Measurements from ENCODE around the gene PIGS. TPM values are rescaled to one million over a fixed set of nuclear protein-coding genes. Genes with fewer than 3 reads are reported as not detected.

The PIGS gene
- total and polyA plus RNA-seq, 4 donors, result 21.8 to 38.7 (median 35.6) TPM

- H3K36me3 ChIP-seq (ENCODE audit: control insufficient read depth in 1 of 2, insufficient read depth in 2 of 2, low read length in 1 of 2), result peaks cover 0 to 5% of the 10 kb centered on the region in 2 donors
- DNase-seq, result peak in 1 of 2 donors; percentile 43
- H3K27me3 ChIP-seq (ENCODE audit: control insufficient read depth in 1 of 2, insufficient read depth in 2 of 2, low read length in 1 of 2), result no peaks in the 10 kb centered on the region
- no peaks in the 10 kb centered on the region for H3K4me1 ChIP-seq (ENCODE audit: control insufficient read depth in 1 of 2, insufficient read depth in 2 of 2, low read length in 2 of 2)
- intact Hi-C loops (cut with DNase I), result loop anchor here in 1 of 2 donors (5.0 kb wide), 1 partner anchor 46 kb away; the partner anchor contains the start of gene SPAG5
- no peak for ATAC-seq (ENCODE audit: low FRiP score)
- no peak overlapping the region for H3K27ac ChIP-seq (ENCODE audit: low read depth in 1 of 2, low read length in 2 of 2)
- no peak overlapping the region for H3K4me3 ChIP-seq (ENCODE audit: low read length in 2 of 2)
- H3K9me3 ChIP-seq (ENCODE audit: control insufficient read depth, low read length), result no peaks in the 10 kb centered on the region
- WGBS, 2 donors, result 89 to 100% methylated on average over 1 of the region's 1 CpG
Measured at GRCh38 chr17:28550858-28551257, 20.5 kb downstream of the PIGS start.

- no peaks in the 10 kb centered on the region for H3K27me3 ChIP-seq (ENCODE audit: control insufficient read depth in 1 of 2, insufficient read depth in 2 of 2, low read length in 1 of 2)
- no peak overlapping the region for H3K27ac ChIP-seq (ENCODE audit: low read depth in 1 of 2, low read length in 2 of 2)
- no peaks in the 10 kb centered on the region for H3K9me3 ChIP-seq (ENCODE audit: control insufficient read depth, low read length)
- ATAC-seq (ENCODE audit: low FRiP score), result no peak
- peak in 1 of 2 donors; percentile 28 for DNase-seq
- H3K4me3 ChIP-seq (ENCODE audit: low read length in 2 of 2), result no peak overlapping the region
- WGBS, 2 donors, result 90 to 96% methylated on average over 3 of the region's 3 CpGs
- peaks cover 0 to 5% of the 10 kb centered on the region in 2 donors for H3K36me3 ChIP-seq (ENCODE audit: control insufficient read depth in 1 of 2, insufficient read depth in 2 of 2, low read length in 1 of 2)
- H3K4me1 ChIP-seq (ENCODE audit: control insufficient read depth in 1 of 2, insufficient read depth in 2 of 2, low read length in 2 of 2), result no peaks in the 10 kb centered on the region
- intact Hi-C loops (cut with DNase I), result loop anchor here in 1 of 2 donors (5.0 kb wide), 2 partner anchors 48 to 63 kb away; partner anchors contain the start of genes RSKR and SPAG5
Measured at GRCh38 chr17:28549236-28550132, 21.8 kb downstream of the PIGS start.

GRCh38 chr17:28548417-28549130, 22.8 kb downstream of the PIGS start:
- intact Hi-C loops (cut with DNase I), result loop anchor here in 1 of 2 donors (5.0 kb wide), 1 partner anchor 64 kb away; the partner anchor contains the start of gene RSKR
- no peaks in the 10 kb centered on the region for H3K9me3 ChIP-seq (ENCODE audit: control insufficient read depth, low read length)
- ATAC-seq (ENCODE audit: low FRiP score) (no peak), DNase-seq (peak in 1 of 2 donors; percentile 35)
- H3K36me3 ChIP-seq (ENCODE audit: control insufficient read depth in 1 of 2, insufficient read depth in 2 of 2, low read length in 1 of 2), result peaks cover 0 to 2% of the 10 kb centered on the region in 2 donors
- no peak overlapping the region for H3K27ac ChIP-seq (ENCODE audit: low read depth in 1 of 2, low read length in 2 of 2)
- H3K4me1 ChIP-seq (ENCODE audit: control insufficient read depth in 1 of 2, insufficient read depth in 2 of 2, low read length in 2 of 2), result no peaks in the 10 kb centered on the region
- H3K27me3 ChIP-seq (ENCODE audit: control insufficient read depth in 1 of 2, insufficient read depth in 2 of 2, low read length in 1 of 2), result no peaks in the 10 kb centered on the region
- H3K4me3 ChIP-seq (ENCODE audit: low read length in 2 of 2), result no peak overlapping the region
- 88 to 90% methylated on average over 6 of the region's 6 CpGs for WGBS, 2 donors

GRCh38 chr17:28547623-28548416, 23.5 kb downstream of the PIGS start:
- H3K9me3 ChIP-seq (ENCODE audit: control insufficient read depth, low read length), result no peaks in the 10 kb centered on the region
- no peaks in the 10 kb centered on the region for H3K4me1 ChIP-seq (ENCODE audit: control insufficient read depth in 1 of 2, insufficient read depth in 2 of 2, low read length in 2 of 2)
- intact Hi-C loops (cut with DNase I), result loop anchor here (2.0 to 5.0 kb wide), 2 partner anchors 64 to 65 kb away; partner anchors contain the start of gene RSKR (in 1 of the 2)
- no peak overlapping the region for H3K4me3 ChIP-seq (ENCODE audit: low read length in 2 of 2)
- no peaks in the 10 kb centered on the region for H3K27me3 ChIP-seq (ENCODE audit: control insufficient read depth in 1 of 2, insufficient read depth in 2 of 2, low read length in 1 of 2)
- H3K36me3 ChIP-seq (ENCODE audit: control insufficient read depth in 1 of 2, insufficient read depth in 2 of 2, low read length in 1 of 2), result peaks cover 0 to 2% of the 10 kb centered on the region in 2 donors
- DNase-seq (peak; percentile 81 to 93), ATAC-seq (ENCODE audit: low FRiP score) (peak; percentile 70)
- WGBS, 2 donors, result 72 to 73% methylated on average over 26 of the region's 26 CpGs
- H3K27ac ChIP-seq (ENCODE audit: low read depth in 1 of 2, low read length in 2 of 2), result no peak overlapping the region

GRCh38 chr17:28547096-28547622, 24.2 kb downstream of the PIGS start:
- ATAC-seq (ENCODE audit: low FRiP score) (no peak), DNase-seq (peak in 1 of 2 donors; percentile 46)
- intact Hi-C loops (cut with DNase I), result loop anchor here (2.0 to 5.0 kb wide), 2 partner anchors 65 to 66 kb away; partner anchors contain the start of gene RSKR (in 1 of the 2)
- H3K4me3 ChIP-seq (ENCODE audit: low read length in 2 of 2), result no peak overlapping the region
- H3K4me1 ChIP-seq (ENCODE audit: control insufficient read depth in 1 of 2, insufficient read depth in 2 of 2, low read length in 2 of 2), result no peaks in the 10 kb centered on the region
- H3K36me3 ChIP-seq (ENCODE audit: control insufficient read depth in 1 of 2, insufficient read depth in 2 of 2, low read length in 1 of 2), result peaks cover 0 to 2% of the 10 kb centered on the region in 2 donors
- no peak overlapping the region for H3K27ac ChIP-seq (ENCODE audit: low read depth in 1 of 2, low read length in 2 of 2)
- WGBS, 2 donors, result 91 to 93% methylated on average over 14 of the region's 14 CpGs
- H3K27me3 ChIP-seq (ENCODE audit: control insufficient read depth in 1 of 2, insufficient read depth in 2 of 2, low read length in 1 of 2), result no peaks in the 10 kb centered on the region
- H3K9me3 ChIP-seq (ENCODE audit: control insufficient read depth, low read length), result no peaks in the 10 kb centered on the region

- peaks cover 0 to 2% of the 10 kb centered on the region in 2 donors for H3K36me3 ChIP-seq (ENCODE audit: control insufficient read depth in 1 of 2, insufficient read depth in 2 of 2, low read length in 1 of 2)
- 51 to 53% methylated on average over 6 of the region's 6 CpGs for WGBS, 2 donors
- no peaks in the 10 kb centered on the region for H3K4me1 ChIP-seq (ENCODE audit: control insufficient read depth in 1 of 2, insufficient read depth in 2 of 2, low read length in 2 of 2)
- DNase-seq (no peak), ATAC-seq (ENCODE audit: low FRiP score) (no peak)
- H3K27ac ChIP-seq (ENCODE audit: low read depth in 1 of 2, low read length in 2 of 2), result no peak overlapping the region
- no peaks in the 10 kb centered on the region for H3K9me3 ChIP-seq (ENCODE audit: control insufficient read depth, low read length)
- H3K27me3 ChIP-seq (ENCODE audit: control insufficient read depth in 1 of 2, insufficient read depth in 2 of 2, low read length in 1 of 2), result no peaks in the 10 kb centered on the region
- intact Hi-C loops (cut with DNase I), result loop anchor here (2.0 to 5.0 kb wide), 2 partner anchors 66 to 67 kb away; partner anchors contain the start of gene RSKR (in 1 of the 2)
- H3K4me3 ChIP-seq (ENCODE audit: low read length in 2 of 2), result no peak overlapping the region
Measured at GRCh38 chr17:28545787-28546415, 25.4 kb downstream of the PIGS start.

GRCh38 chr17:28545141-28545503, 26.2 kb downstream of the PIGS start:
- intact Hi-C loops (cut with DNase I), result loop anchor here in 1 of 2 donors (5.0 kb wide), 1 partner anchor 67 kb away; the partner anchor contains the start of gene RSKR
- peaks cover 0 to 2% of the 10 kb centered on the region in 2 donors for H3K36me3 ChIP-seq (ENCODE audit: control insufficient read depth in 1 of 2, insufficient read depth in 2 of 2, low read length in 1 of 2)
- H3K27ac ChIP-seq (ENCODE audit: low read depth in 1 of 2, low read length in 2 of 2), result no peak overlapping the region
- 82 to 86% methylated on average over 2 of the region's 2 CpGs for WGBS, 2 donors
- H3K4me1 ChIP-seq (ENCODE audit: control insufficient read depth in 1 of 2, insufficient read depth in 2 of 2, low read length in 2 of 2), result no peaks in the 10 kb centered on the region
- ATAC-seq (ENCODE audit: low FRiP score), result no peak
- no peak for DNase-seq
- H3K4me3 ChIP-seq (ENCODE audit: low read length in 2 of 2), result no peak overlapping the region
- H3K27me3 ChIP-seq (ENCODE audit: control insufficient read depth in 1 of 2, insufficient read depth in 2 of 2, low read length in 1 of 2), result no peaks in the 10 kb centered on the region
- no peaks in the 10 kb centered on the region for H3K9me3 ChIP-seq (ENCODE audit: control insufficient read depth, low read length)

Measured in aorta (tissue), 5 donors.